ENCODE data around the gene CYFIP2.
A peak's percentile ranks its signal among the peaks of the same experiment; 100 is the strongest.

Gene CYFIP2

DNA sequence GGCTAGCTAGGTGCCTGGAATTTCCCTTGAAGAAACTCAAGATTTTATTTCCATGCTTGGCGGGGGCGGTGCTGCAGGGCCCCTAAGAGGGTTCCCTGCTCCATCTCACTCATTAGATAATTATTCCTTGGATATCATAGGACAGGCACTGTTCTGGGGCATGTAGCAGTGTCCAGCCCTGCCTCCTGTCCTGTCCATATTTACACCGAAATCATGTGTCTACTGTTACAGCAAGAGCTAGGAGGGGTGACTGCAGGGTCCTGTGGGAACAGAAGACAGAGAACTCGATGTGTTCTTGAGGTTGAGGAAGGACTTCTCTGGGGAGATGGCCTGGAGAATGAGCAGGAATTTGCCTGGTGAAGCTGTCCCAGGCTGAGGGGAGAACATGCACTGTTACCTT lies 96.6 kb downstream of the CYFIP2 start:
- DNase-seq: no peak

DNA sequence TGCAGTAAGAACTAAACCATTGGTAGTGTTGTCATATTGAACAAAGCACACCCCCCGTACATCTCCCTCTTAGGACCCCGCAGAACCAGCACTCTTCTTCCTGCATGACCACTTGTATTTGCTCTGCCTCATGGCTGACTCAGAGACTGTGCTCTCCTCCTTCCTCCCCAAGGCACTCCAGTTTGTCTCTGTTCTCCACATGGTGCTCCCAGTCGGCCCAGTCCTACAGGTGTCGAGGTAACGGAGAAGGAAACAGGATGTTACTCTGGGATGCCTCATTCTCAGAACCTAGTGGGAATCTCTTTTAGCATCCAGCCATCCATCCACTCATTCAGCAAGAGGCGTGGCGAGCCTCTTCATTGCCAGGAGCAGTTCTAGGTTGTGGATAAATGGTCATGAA lies 97.1 kb downstream of the CYFIP2 start:
- no peak for DNase-seq

DNA sequence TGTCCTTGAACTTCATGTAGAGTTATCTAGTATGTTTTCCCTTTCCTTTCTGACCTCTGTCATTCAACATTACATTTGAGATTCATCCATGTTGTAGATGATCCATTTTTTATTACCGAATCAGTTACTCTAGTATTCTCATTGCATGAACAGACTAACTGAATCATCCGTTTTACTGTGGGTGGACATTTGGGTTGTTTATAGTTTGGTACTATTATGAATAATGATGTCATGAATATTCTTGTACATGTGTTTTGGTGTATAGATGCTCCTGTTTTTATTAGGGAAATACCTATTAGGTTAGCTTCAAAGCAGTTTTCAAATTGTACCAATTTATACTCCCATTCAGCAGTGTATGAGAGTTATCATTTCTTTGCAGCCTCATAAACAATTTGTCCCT lies 99.8 kb downstream of the CYFIP2 start:
- DNase-seq: no peak

DNA sequence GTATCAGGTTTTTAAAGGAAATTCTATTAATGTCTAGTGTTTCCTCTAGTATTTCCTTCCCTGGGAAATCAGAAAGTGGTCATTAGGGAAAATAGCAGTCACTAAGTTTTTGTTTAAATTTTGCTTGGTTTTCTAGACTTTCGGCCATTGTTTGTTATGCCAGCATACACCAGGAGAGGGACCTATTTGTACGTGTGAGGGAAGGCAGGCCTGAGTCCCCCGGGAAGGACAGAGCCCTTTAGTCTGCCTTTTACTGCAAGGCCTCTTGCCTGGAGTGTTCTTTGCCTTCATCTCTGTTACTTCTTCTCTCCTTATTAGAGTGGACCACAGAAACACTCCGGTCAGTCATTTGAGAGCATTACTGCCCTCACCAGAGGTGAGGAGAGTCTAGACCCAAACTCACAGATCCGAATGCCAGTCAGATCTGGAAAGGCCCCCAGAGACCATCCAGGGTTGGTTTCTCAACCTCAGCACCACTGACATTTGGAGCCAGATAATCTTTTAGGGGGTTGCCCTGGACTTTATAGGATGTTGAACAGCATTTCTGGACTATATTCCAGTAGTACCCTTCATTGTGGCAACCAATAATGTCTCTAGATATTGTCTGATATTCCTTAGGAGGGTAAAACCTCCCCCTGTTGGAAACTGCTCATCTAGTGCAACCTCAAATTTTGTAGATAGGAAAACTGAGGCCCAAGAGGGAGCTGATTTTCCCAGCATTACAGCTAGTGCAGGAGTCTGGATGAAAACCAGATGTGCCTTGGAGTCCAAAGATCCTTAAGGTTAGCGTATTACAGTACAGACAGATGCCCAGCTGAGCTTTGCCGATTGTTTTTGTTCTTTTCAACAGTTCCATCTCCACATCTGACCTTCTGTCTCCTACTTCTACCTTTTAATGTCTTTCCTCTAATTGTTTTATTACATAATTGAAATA lies 101.1 kb downstream of the CYFIP2 start:
- no peak for DNase-seq

DNA sequence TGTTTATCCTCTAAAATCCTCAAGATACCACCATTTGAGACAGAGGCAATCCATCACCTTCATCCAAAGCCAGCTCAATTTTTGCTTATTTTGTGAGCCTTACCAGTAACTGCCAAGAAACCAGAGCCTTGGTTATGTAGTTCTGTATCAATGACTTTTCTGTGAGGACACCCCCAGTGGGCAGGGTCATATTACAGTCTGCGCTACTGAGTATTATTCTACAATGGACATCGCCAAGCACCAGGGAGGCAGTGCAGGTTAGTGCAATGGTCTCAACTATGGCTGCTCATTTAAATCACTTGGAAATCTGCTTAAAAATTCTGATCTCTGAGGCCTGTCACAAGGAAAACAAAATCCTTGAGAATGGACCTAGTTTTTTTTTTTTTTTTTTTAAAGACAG lies 103.6 kb downstream of the CYFIP2 start:
- DNase-seq: no peak

DNA sequence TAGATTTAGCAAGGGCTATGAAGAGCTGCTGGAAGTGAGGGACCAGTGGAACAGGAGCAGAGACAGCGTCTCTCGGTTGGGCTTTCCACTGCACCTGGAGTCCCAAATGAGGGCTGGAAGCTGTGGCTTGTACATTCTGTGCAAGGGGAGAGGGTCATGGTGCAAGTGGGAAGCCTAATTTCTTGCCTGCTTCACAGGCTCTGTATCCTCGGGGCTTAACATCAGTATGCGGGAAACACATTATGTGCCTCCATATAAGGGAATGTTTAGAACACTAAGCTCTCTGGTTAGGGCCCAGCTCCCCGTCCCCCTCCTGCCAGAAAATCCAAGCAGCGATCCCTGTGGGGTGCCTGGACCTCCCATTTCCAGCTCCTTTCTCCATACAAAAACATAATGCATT lies 105.0 kb downstream of the CYFIP2 start:
- DNase-seq: no peak

DNA sequence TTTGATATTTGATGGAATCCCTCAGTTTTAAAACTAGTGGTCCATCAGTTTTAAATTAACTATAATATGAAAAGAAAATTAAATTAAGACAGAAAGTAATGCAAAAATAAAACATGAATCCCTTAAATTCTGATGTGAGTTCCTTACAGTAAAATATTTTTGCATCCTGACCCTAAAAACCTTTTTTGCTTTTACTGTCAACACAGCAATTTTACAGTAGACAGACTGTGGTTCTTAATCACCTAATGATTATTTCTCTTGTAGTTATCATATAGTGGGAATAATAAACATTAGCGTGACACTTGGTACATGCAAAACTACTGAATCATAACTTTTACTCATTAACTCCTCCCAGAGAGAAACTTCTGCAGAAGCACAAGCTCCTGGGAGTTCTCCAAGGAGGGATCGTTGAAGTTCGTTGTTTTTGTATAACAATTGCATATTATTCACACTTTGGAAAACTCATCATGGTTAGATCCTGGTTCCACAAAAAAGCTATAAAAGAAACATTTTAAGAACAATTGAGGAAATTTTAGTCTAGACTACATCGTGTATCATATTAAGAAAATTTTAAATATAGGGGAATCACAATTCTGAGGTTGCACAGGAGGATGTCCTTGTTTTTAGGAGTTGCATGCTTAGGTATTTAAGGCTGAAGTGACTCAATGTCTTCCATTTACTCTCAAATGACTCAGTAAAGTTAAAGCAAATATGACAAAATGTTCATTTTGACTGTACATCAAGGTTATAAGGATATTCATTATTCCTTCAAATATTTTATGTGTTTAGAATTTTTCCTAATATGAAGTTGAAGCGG lies 105.9 kb downstream of the CYFIP2 start:
- DNase-seq: no peak

DNA sequence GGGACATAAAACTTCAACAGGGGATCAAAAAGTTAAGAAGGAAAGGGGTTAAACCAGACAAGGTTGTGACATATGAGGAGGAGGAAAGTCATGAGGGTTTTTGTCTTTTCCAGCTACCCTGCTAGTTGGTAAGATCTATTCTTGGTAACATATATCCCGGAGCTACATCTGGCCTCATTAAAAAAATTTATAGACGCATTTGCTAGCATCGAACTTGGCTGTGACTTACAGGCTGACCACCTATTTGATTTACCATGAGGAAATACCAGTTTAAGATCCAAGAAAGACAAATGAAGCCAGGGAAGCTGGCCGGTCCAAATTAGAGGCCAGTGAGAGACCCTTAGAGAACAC lies 106.5 kb downstream of the CYFIP2 start:
- DNase-seq: no peak

DNA sequence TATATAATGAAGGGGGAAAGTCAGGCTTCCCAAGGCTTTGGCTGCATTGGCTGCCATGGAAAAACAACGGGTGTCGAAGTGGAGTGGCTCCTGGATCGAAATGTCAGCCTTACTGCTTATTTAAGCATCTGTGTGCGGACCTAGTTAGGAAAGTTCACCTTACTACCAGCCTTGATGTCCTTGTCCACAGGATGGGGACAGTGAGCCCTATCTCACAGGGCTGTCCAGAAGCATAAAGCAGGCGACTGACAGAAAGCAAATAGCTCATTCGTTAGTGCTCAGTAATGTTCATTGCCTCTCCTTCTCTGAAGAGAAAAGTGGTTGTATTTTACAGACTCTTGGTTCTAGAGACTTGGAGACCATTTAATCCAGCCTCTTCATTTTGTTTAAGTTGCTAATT lies 112.6 kb downstream of the CYFIP2 start:
- DNase-seq: no peak

DNA sequence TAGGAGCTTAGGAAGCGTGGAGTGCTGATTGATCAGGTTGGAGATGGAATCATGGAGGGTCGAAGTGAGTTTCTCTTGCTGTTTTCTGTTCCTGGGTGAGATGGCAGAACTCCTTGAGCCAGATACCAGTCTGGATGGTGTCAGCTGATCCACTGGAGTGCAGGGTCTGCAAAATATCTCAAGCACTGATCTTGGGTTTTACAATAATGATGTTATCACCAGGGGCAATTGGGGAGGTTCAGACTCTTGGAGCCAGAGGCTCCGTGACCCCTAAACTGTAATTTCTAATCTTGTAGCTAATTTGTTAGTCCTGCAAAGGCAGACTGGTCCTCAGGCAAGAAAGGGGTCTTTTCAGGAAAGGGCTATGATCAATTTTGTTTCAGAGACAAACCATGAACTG lies 114.1 kb downstream of the CYFIP2 start:
- no peak for DNase-seq

DNA sequence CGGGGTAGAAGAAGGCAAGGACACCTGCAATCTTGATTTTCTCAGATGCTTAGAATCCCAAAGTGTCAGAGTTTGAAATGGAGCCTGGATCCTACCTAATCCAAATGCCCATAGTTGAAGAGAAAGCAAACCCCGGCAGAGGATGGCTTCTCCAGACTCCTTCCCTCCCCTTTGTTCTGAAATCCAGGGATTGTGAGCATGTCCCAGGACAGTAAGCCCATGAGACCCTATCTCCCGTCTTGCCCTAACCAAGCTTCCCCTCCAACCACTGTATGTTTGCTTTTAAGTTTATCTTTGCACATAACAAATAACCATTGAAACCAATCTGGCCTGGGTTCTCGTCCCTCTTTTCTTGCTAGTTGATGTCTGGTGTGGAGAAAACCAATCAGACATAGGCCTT lies 115.8 kb downstream of the CYFIP2 start:
- no peak for DNase-seq

DNA sequence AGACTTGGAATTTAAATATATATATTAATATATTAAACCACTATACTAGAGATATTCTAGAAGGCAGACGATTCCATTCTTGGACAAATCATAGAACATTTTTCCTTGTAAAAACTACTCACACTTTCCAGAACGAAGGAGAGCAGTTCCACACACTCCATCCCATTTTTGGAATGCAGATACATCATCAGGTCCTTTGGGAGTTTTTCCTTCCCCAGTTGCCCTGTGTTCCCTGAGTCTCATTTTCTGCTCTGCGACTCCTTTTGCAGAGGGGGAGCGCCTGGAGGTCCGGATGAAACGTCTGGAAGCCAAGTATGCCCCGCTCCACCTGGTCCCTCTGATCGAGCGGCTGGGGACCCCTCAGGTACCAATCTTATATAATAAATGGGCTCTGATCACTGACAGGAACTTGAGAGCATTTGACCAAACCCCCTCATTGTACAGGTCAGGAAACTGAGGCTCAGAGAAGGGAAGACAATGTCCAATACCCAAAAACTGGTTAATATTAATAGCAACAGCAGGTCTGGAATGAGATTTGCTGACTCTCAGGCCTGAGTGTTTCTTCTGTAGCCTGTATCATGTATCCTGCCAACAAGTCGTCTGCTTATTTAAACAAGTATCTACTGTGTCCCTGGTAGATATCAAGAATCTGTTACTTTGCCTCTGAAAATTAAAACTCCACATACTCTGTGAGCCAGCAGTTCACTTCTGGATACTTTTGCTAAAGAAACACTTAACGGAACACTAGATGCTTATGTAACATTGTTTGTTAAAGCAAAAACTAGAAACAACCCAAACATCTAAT lies 117.3 kb downstream of the CYFIP2 start:
- DNase-seq: no peak

DNA sequence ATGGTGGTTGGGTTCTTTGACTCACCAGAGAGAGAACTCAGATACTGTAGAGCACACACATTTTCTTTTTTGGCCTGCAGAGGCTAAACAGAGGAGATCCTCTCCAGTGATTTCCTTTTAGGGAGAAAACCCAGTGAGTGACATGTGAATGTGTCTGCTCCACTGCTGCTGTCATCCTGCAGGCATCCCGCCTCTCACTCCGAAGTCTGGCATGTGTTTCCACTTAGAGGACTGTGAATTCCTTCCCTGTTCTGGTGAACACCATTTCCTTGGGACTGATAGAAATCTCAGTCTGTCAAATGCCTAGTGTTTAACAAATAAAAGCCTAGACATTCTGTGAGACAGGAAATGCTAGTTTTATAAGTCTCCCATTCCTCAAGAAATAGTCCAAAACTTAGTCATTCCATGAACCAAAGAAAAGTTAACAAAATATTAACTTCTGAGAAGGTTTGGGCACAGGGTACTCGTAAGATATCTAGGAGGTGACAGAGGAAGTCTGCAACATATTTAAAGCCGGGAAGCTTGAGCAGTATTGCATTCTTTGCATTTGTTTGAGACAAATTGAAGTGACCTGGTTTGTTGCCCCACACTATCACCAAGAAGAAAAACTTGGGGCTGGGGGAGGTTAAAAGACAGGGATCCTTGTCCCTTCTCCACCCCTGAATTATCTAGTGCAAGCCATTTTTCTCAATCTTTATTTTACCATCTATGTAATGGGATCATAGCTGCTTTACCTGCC lies 119.2 kb downstream of the CYFIP2 start:
- no peak for DNase-seq

DNA sequence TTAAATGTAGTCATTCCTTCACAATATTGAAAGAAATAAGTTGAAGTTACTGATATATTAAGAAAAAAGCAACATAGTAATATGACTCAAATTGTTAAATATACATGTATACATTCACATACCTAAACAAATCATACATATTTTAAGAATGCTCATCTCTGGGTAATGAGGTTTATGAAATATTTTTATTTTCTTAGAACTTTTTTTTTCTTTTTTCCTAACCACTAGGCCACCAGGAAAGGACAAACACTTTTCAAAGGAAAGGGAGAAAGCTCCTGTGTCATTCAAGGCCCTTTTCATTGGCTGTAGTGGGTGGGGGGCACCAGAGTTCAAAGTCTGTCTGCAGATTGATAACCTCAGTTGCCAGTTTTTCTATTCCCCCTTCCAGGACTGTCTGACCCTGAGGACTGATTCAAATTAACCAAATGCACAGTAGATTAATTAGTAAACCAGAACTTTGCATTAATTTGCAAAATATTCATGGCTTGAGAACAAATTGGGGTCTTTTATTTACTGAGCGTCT lies 121.2 kb downstream of the CYFIP2 start:
- DNase-seq: no peak

DNA sequence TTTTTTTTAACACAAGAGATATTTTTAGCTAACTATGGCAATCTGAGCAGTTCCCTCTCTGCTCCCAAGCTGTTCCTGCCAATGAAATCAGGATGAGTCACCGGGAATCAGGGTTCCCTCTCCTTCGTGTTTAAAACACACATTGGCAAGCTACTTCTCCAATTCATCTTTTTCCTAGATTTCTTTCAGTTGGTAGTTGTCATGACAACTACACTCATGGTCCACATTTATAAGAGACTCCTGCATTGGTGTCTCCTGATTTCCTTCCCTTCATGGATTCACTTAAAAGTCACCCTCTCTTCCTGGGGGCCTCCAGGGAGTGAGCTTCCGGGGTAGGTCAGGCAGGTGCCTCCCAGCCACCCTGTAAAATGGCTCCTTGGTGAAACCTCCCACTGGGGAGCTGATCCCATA lies 121.8 kb downstream of the CYFIP2 start:
- DNase-seq: peak; percentile 34 to 78

DNA sequence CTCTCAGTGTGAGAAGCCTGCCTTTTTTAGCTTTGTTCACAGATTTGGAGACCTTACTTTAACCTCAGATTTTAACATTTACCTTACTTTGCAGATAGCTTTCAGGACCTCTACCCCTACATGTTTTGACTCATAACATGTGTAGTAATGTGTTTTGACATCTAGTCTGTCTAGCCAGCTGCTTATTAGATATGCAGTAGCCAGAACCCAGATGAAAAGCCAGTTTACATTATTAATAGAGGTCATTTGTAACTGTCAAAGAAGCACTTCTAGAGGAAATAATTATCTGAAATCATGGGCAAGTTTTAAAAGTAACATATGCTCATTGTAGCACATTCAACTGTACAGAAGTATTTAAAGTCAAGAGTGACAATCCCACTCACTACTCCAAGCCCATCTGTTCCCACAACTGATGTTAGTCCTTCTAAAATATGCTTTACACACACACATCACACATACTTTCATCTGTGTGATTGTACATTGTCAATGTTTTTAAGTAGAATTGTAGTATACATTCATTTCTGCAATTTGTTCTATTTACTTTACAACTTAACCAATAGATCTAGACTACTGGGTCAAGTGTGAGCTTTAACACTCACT lies 122.3 kb downstream of the CYFIP2 start:
- peak; percentile 16 to 45 for DNase-seq

DNA sequence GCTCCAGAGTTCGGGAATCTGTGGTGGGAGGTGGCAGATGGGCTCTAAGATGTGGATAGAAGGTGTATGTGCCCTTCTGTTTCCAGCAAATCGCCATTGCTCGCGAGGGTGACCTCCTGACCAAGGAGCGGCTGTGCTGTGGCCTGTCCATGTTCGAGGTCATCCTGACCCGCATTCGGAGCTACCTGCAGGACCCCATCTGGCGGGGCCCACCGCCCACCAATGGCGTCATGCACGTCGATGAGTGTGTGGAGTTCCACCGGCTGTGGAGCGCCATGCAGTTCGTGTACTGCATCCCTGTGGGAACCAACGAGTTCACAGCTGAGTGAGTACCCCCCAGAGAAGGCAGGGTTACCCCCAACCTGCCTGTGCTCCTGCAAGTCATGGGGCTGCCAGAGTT lies 123.2 kb downstream of the CYFIP2 start:
- DNase-seq: no peak

DNA sequence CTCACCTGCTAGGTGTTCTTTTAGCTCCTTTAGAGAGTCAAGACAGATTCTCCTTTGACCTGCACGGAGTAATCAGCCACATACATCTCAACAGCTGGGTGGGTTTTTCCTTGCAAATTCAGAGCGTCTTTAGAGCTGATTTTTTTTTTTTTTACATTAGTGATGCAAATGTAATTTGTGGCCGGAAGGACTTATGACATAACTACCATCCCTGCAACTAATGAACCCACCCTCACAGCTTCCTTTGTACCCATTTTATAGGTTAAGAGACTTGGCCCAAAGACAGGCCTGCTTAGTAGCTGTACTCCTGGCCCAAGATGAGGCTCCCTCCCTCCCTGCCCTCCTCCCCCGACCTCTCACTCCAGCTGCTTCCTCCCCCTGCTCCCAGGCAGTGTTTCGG lies 124.2 kb downstream of the CYFIP2 start:
- no peak for DNase-seq

DNA sequence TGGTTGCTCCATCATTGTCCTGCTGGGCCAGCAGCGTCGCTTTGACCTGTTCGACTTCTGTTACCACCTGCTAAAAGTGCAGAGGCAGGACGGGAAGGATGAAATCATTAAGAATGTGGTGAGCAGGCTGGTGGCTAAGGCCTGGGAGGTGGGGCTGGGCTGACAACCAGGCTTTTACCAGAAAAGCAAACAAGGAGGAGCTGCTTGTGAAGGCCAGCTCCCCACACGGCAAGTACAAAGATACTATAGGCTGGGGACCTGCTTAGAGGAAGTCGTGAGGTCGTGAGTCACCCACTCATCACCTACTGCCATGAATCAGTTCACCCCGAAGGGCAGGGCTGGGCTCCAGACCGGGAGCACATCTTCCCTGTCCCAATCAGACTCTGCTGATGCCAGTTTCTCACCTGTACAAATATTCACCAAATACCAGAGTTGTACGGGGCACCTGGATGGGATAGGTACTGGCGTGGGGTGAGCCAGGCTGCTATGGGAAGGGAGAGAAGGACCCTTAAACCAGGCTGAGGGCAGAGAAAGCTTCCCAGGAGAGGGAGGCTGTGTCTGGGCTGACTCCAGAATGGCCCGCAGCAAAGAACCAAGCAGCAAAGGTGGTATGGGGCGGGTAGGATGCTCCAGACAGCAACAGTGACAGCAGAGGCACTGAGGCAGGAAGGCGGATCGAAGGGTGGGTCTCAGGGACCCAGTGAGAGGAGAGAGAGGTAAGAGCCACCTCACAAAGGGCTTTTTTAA lies 124.8 kb downstream of the CYFIP2 start:
- no peak for DNase-seq

DNA sequence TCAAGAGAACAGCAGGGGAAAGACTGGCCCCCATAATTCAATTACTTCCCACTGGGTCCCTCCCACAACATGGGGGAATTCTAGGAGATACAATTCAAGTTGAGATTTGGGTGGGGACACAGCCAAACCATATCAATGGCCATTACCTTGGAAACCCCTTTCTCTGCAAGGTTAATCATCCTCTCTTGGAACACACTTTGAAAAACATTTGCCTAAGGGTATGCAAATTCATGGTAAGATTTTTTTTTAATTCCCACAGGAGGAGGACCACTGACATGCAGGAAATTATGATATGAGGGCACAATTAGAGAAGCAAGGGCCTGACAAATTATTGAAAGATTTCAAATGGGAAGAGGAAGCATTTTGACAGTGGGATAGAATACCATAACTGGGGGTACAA lies 132.4 kb downstream of the CYFIP2 start:
- DNase-seq: no peak
